ENCODE measurements around the gene CLTB.

DNA sequence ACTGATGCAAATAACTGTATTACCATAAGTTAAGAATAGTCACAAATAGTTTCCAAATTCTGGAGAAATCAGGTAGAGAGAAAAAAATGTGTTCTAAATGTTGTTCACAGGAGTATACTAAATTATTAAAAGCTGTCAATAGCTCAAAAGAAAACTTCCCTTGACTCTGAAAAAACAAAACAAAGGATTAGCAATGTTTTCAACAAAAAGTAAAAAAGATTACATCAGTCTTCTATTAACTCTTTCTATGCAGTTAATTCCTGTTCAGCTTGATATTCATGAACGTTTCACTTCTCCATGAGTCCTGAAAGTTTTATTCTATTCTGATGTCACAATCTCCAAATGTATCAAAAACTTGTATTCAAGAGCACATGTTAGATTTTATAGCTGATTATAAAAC, 9.5 kb upstream of the CLTB start:
- TF ChIP-seq, protein P1, sequence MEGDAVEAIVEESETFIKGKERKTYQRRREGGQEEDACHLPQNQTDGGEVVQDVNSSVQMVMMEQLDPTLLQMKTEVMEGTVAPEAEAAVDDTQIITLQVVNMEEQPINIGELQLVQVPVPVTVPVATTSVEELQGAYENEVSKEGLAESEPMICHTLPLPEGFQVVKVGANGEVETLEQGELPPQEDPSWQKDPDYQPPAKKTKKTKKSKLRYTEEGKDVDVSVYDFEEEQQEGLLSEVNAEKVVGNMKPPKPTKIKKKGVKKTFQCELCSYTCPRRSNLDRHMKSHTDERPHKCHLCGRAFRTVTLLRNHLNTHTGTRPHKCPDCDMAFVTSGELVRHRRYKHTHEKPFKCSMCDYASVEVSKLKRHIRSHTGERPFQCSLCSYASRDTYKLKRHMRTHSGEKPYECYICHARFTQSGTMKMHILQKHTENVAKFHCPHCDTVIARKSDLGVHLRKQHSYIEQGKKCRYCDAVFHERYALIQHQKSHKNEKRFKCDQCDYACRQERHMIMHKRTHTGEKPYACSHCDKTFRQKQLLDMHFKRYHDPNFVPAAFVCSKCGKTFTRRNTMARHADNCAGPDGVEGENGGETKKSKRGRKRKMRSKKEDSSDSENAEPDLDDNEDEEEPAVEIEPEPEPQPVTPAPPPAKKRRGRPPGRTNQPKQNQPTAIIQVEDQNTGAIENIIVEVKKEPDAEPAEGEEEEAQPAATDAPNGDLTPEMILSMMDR (IDR thresholded peaks at IDR 0.05 in 8 of 11, conservative IDR thresholded peaks at IDR 0.05 in 3 of 11) = no peak
- no peak for TF ChIP-seq POLR2AphosphoS5 (IDR thresholded peaks at IDR 0.05)
